Gastrocnemius medialis (tissue), 4 donors: Measurements from ENCODE around the gene WDR17.

ENCODE experiments used
- CTCF ChIP-seq, 5 experiments: fragments of 450-650 bp in 3 of 5; fragments of 200-600 bp in 2 of 5; sonication (generic) in 2 of 5; IDR thresholded peaks in 4 of 5; conservative IDR thresholded peaks in 1 of 5; 1 replicate in 4 of 5; 2 replicates in 1 of 5; pipeline ENCODE4 v1.5.1; 2016 to 2019; ENCODE audit warnings: antibody characterized with exemption in 5 of 5, mild to moderate bottlenecking in 3 of 5, moderate library complexity in 3 of 5
- POLR2A ChIP-seq, 2 donors: fragments of 450-650 bp; IDR thresholded peaks; one replicate each; pipeline ENCODE4 v1.6.1; 2017; ENCODE audit warnings: antibody characterized with exemption in 2 of 2, mild to moderate bottlenecking in 2 of 2, moderate library complexity in 2 of 2

- TF ChIP-seq CTCF (IDR thresholded peaks at IDR 0.05 in 4 of 5, conservative IDR thresholded peaks at IDR 0.05 in 1 of 5) (no peak), POLR2A (IDR thresholded peaks at IDR 0.05) (no peak)
Measured at GRCh38 chr4:176053785-176054184, 11.9 kb upstream of the WDR17 start.
